ENCODE data around the gene WDR11.

The WDR11 gene

DNA sequence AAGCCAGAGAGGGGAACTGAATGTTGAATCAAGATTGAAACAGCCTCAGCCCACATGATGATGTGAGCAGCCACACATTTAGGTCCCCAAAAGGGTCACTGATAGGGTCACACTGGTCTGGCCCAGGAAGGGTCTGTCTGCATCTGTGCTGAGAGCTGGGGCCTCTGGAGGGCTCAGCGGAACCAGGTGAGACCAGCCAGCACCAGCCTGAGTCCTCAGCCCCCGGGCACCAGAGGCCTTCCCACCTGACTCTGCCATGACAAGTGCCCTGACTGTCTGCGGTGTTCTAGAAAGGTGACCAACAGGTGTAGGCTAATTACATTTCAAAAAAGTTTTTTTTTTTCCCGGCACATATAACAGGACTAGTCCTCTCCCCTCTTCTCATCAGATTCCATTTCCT lies 76.2 kb downstream of the WDR11 start:
- no peak for DNase-seq (ENCODE audit: low spot score)
- in situ Hi-C loops (cut with MboI; ENCODE audit: low sequenced_read_pairs, unreplicated experiment), result no loop called here
- TF ChIP-seq CTCF (IDR thresholded peaks at IDR 0.05; ENCODE audit: borderline replicate concordance, control extremely low read depth, extremely low read depth, insufficient read depth, missing control alignments), result no peak

DNA sequence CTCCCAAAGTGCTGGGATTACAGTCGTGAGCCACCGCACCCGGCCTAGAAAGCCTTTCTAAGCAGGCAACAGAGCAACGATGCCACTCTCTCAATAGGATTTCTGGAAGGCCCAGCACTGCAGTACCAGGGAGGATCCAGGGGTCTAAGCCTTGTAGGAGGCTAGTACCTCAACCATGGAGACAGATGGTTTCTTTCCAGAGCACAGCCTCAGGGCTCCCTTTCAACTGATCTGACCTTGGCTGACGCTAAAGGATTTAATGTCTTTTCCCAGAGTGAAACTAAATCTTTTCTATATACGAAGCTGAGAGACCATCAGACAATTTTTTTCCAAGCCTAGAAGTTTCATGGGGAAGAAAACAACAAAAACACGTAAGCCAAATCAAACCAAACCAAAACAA lies 78.0 kb downstream of the WDR11 start:
- in situ Hi-C loops (cut with MboI; ENCODE audit: low sequenced_read_pairs, unreplicated experiment), result no loop called here
- no peak for DNase-seq (ENCODE audit: low spot score)
- TF ChIP-seq CTCF (IDR thresholded peaks at IDR 0.05; ENCODE audit: borderline replicate concordance, control extremely low read depth, extremely low read depth, insufficient read depth, missing control alignments), result no peak

DNA sequence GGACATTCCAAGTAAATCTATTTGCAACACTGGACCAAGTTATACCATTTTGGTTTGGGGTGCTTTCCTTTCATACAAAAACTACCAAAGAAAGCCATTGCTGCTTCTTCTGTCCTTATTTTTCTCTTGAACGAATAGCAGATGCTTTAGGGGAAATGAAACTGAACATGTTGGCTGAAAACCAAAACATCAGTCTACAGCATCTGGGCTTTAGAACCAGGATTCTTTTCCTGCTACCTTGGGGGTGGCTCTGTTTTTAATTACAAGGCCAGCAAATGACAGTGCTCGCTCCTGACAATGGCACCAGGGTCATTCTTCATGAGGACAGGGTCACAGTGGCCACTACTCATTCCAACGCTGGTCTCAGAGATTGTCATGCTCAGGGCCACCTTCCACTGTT lies 80.3 kb downstream of the WDR11 start:
- in situ Hi-C loops (cut with MboI; ENCODE audit: low sequenced_read_pairs, unreplicated experiment), result loop anchor here (10.0 kb wide), 1 partner anchor 953 kb away; no protein-coding TSS in a partner anchor
- no peak for DNase-seq (ENCODE audit: low spot score)
- TF ChIP-seq CTCF (IDR thresholded peaks at IDR 0.05; ENCODE audit: borderline replicate concordance, control extremely low read depth, extremely low read depth, insufficient read depth, missing control alignments), result no peak

DNA sequence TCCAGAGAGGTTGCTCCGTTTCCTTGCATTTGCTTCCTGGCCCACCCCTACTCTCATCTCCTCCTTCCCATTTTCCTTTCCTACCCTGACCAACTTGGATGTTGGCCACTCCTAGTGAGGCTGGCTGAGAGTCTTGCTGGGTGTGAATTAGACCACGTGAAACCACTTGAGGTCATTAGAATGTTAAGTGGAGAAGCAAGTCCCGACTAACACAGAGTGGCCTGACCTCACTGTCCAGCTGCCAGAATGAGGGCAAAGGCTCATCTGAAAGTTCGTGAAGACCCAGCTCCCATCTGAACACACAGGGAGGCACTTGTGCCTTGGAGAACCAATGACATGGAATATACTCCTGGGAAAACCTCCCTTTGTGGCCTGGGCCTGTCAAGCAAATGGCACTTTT lies 80.8 kb downstream of the WDR11 start:
- DNase-seq (ENCODE audit: low spot score), result no peak
- in situ Hi-C loops (cut with MboI; ENCODE audit: low sequenced_read_pairs, unreplicated experiment), result loop anchor here (10.0 kb wide), 1 partner anchor 953 kb away; no protein-coding TSS in a partner anchor
- no peak for TF ChIP-seq CTCF (IDR thresholded peaks at IDR 0.05; ENCODE audit: borderline replicate concordance, control extremely low read depth, extremely low read depth, insufficient read depth, missing control alignments)

- in situ Hi-C loops (cut with MboI; ENCODE audit: low sequenced_read_pairs, unreplicated experiment), result loop anchor here (10.0 kb wide), 1 partner anchor 946 kb away; no protein-coding TSS in a partner anchor
- no peak for TF ChIP-seq CTCF (IDR thresholded peaks at IDR 0.05; ENCODE audit: borderline replicate concordance, control extremely low read depth, extremely low read depth, insufficient read depth, missing control alignments)
- DNase-seq (ENCODE audit: low spot score), result no peak
Observed at GRCh38 chr10:120938822-120939221, 87.7 kb downstream of the WDR11 start.

DNA sequence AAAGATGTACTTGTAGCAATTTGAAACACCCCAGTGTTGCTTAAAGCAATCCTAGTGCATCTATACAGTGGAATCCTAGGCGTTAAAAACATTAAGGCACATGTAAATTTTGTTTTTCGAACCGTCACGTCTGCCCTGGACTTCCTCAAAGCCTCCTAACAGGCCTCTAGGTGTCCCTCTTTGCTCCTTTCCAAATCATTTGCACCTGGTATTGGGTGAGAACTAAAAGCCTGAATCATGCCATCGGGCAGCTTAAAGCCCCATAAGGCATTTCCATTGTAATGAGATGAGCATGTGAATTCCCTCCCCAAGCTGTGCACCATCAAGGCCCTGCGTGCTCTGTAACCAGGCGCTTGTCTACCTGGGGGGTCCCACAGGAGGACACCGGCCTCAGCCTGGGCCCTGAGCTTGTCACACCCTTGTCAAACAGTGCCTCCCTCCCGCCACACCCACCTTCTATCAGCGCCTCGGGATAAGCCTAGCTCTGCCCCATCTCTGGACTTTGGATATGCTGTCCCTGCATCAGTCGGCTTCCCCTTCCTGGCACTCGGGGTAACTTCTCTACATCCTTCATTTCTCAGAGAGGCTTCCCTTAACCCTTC lies 89.2 kb downstream of the WDR11 start:
- DNase-seq (ENCODE audit: low spot score), result no peak
- TF ChIP-seq CTCF (IDR thresholded peaks at IDR 0.05; ENCODE audit: borderline replicate concordance, control extremely low read depth, extremely low read depth, insufficient read depth, missing control alignments), result no peak
- in situ Hi-C loops (cut with MboI; ENCODE audit: low sequenced_read_pairs, unreplicated experiment), result loop anchor here (10.0 kb wide), 1 partner anchor 794 kb away; no protein-coding TSS in a partner anchor
